GM06990 (cell line): ENCODE results near the gene AXL.

Source experiments
- DNase-seq: peaks from one replicate; pipeline ENCODE4 v3.0.0-alpha.2; 2011; ENCODE audit not compliant: insufficient read length; ENCODE audit errors: extremely low read depth
- H3K27me3 ChIP-seq: replicated peaks from 2 replicates; pipeline ENCODE4 v1.6.0; 2011; ENCODE audit warnings: low read length; ENCODE audit not compliant: control insufficient read depth, insufficient read depth
- H3K36me3 ChIP-seq: 2 replicates; pipeline ENCODE4 v1.5.1; 2011; ENCODE audit warnings: low read length; ENCODE audit not compliant: control insufficient read depth, insufficient read depth
- H3K4me3 ChIP-seq: replicated peaks from 2 replicates; pipeline ENCODE4 v1.5.1; 2011; ENCODE audit warnings: low read depth, mild to moderate bottlenecking, control low read depth, low read length
- CTCF ChIP-seq: IDR thresholded peaks from 2 replicates; pipeline ENCODE4 v1.5.1; 2011; ENCODE audit warnings: low read length, control low read depth, mild to moderate bottlenecking, inconsistent platforms; ENCODE audit not compliant: insufficient read depth, poor library complexity, severe bottlenecking

The AXL gene

GRCh38 chr19:41206456-41206855, 12.6 kb upstream of the AXL start:
- Histone ChIP-seq H3K4me3 (no peak overlapping the region), H3K27me3 (no peaks in the 10 kb centered on the region; the same call in 1 of the 2 replicates), H3K36me3 (no peaks in the 10 kb centered on the region)
- no peak for TF ChIP-seq CTCF
- no peak for DNase-seq

DNA sequence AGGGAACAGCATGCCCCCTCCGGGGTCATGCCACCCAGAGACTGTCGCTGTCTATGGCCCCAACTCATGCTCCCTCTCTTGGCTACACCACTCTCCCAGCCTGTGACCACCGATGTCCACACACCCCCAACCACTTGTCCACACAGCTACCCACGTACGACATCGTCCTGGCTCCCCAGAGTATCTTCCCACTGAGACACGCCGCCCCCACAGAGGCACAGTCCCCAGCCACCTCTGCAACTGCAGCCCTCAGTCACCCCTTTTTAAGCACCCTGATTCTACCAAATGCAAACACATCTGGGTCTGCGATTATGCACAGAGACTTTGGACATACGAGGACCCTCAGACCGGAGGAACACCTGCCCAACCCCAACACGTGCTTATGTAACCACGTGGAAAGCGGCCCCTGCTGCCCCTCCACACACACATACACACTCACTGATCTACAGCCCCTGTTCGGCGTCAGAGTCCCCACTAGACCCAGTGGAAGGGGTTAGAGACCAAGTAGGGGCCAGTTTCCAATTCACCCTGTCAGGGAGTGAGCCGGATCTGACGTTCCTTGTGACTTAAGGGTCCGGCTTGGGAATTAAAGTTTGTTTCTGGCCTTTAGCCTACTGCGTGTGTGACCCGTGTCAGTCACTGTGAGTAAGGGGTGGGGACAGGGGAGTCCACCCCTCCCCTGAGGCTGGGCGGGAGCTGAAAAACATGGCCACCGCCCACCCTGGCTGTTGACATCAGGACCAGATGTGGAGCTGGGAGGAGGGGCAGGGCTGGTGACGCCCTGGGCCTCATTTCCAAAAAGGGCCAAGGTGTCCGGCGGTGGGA, 11.9 kb upstream of the AXL start:
- H3K27me3 ChIP-seq = no peaks in the 10 kb centered on the region; the same call in 1 of the 2 replicates
- no peak overlapping the region for H3K4me3 ChIP-seq
- no peak for DNase-seq
- no peaks in the 10 kb centered on the region for H3K36me3 ChIP-seq
- TF ChIP-seq CTCF = no peak

DNA sequence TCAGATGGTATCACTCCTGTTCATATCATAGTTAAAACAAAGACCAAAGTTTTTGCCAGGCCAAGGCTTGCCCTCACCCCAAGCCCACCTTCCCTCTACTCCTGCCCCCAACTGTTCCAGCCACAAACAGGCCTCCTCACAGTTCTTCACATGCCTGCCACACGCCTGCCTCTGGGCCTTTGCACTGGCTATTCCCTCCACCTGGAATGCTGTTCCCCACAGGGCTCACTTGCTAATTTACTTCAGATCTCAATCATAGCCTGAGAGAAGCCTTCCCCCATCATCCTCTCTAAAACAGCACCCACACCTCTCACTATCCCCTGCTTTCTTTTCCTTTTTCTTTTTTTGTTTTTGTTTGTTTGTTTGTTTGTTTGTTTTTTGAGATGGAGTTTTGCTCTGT, 4.9 kb upstream of the AXL start:
- no peak for DNase-seq
- H3K36me3 ChIP-seq = no peaks in the 10 kb centered on the region
- H3K27me3 ChIP-seq = peaks cover 1% of the 10 kb centered on the region
- no peak for TF ChIP-seq CTCF
- H3K4me3 ChIP-seq = no peak overlapping the region

GRCh38 chr19:41217741-41218140, 1.3 kb upstream of the AXL start:
- H3K27me3 ChIP-seq = peaks cover 1% of the 10 kb centered on the region
- TF ChIP-seq CTCF = no peak
- DNase-seq = no peak
- H3K36me3 ChIP-seq = no peaks in the 10 kb centered on the region
- H3K4me3 ChIP-seq = no peak overlapping the region

DNA sequence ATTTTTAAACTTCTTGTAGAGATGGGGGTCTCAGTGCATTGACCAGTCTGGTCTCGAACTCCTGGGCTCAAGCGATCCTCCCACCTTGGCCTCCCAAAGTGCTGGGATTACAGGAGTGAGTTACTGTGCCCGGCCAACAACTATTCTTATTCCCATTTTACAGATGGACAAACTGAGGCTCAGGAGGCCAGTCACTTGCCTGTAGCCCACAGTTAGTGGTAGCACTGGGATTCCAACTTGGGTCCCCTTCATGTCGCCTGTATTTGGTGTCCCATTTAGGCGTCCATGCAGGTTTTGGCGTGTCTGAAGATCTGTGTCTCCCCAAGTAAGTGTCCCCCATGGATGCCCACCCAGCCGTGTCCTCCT, 791 bp upstream of the AXL start:
- TF ChIP-seq CTCF = no peak
- peaks cover 2% of the 10 kb centered on the region for H3K27me3 ChIP-seq
- no peaks in the 10 kb centered on the region for H3K36me3 ChIP-seq
- H3K4me3 ChIP-seq = no peak overlapping the region
- no peak for DNase-seq
